Measurements from ENCODE around the gene PHACTR2.

Gene PHACTR2

DNA sequence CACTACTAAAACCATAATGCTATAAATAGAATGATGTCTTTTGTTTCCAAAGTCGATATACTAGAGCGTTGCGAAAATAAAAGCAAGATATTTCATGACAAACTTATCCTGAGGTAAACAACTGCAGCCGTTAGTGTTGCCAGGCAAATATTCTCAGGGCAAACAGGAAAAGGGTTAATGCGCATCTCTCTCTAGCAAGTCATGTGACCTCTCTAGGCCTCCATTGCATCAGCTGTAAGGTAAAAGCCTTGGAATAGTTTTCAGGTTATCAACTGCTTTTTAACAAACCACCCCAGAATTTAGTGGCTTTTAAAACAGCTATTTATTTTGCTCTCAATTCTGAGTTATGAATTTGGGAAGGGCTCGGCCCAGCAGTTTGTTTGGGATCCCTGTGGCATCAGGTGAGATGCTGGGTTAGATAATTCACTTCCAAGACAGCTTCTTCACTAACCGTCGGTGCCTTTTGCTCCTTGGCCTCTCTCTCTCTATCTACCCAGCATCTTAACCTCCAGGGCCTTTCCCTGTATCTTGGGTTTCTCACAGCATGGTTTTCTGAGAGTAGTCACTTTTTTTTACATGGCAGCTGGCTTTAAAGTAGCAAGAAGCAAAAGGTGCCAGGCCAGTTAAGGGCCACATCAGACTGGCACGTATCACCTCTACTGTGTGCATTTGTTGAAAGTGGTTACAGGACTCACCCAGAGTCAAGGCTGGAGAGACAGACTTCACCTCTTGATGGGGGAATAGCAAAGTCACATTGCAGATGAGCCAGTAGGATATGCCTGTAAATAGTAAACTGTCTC lies 126.2 kb downstream of the PHACTR2 start:
- H3K4me3 ChIP-seq (ENCODE audit: low read depth, low read length) = no peak overlapping the region

DNA sequence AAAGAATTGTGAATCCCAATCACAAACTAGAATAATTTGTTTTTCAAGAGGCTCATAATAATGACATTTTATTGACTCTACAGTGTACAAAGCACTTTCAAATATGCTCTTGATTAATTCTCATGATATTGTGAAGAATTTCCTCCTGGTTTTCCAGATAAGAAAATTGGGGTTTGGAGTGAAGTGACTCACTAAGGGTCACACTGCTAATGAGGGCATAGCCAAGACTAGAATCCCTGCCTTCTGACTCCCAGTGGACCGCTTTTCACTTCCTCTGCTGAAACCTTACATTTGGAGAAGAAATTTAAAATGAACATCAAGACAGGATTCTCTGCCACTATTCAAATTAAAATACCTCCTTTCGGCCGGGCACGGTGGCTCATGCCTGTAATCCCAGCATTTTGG lies 127.1 kb downstream of the PHACTR2 start:
- no peak overlapping the region for H3K4me3 ChIP-seq (ENCODE audit: low read depth, low read length)

DNA sequence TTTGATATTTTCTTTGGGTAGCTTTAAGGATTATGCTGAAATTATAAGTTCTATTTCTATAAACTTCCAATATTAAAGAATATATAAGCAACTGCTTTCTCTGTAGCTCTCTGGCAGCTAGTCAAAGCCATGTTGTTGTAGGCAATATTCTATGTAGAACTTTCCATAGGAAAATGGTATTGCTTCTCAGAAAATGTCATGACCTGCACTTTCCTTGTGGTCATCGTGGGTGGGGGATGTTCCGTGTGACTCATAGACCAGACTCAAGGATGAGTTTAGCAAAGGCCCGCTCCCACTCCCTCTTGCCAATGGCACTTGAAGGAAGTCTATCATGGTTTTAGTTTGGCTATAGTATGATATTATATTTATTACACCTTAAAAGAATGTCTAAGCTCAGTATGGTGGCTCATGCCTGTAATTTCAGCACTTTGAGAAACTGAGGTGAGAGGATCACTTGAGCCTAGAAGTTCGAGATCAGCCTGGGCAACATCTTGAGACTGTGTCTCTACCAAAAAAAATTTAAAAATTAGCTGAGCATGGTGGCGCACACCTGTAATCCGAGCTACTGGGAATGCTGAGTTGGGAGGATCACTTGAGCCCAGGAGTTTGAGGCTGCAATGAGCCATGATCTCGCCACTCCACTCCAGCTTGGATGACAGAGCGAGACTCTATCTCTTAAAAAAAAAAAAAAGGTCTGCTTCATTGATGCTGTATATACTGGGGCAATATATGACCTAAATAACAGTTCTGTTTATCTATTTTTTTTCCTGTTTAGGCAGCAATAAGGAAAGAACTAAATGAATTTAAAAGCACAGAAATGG lies 128.7 kb downstream of the PHACTR2 start:
- no peak overlapping the region for H3K4me3 ChIP-seq (ENCODE audit: low read depth, low read length)

DNA sequence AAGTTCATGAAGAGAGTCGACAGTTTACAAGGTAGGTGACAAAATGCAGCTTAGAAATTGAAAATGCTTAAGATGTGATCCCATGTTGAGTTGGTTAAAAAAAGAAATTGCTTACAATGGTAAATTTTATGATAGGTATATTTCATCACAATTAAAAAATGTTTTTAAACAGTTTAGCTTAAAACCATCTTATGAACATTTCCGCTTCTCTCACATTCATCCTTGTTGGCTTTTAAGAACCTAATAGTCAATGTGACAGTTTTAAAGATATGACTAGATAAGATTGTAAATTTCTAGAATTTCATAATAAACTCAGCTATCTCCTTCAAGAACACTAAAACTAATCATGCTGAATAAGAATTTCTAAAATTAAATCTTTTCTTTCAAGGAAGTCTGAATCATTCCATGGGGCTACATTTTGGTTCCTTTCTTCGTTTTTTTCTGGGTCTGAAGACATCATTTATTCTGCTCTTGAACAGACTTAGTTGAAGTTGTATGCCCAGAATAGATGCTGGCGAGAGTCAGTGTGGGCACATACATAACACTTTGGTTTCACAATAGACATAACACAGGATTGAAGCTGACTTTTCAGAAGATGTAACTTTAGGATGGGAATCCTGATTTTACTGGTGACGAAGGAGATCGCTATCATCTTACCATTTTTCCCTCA lies 129.5 kb downstream of the PHACTR2 start:
- no peak overlapping the region for H3K4me3 ChIP-seq (ENCODE audit: low read depth, low read length)

DNA sequence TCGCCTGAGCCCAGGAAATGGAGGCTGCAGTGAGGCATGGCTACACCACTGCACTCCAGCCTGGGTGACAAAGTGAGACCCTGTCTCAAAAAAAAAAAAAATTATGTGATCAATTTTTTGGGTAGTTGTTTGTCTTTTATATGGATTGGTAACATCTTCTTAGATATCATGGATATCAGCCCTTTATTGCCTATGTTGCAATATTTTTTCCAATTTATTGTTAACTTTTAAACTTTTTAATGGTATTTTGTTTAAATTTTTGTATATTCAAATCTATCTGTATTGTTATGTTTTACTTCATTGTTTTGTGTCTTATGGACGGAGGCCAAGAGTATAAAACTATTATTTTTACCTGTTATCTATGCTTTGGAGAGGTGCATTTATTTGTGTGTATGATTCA lies 133.0 kb downstream of the PHACTR2 start:
- H3K4me3 ChIP-seq (ENCODE audit: low read depth, low read length) = no peak overlapping the region

DNA sequence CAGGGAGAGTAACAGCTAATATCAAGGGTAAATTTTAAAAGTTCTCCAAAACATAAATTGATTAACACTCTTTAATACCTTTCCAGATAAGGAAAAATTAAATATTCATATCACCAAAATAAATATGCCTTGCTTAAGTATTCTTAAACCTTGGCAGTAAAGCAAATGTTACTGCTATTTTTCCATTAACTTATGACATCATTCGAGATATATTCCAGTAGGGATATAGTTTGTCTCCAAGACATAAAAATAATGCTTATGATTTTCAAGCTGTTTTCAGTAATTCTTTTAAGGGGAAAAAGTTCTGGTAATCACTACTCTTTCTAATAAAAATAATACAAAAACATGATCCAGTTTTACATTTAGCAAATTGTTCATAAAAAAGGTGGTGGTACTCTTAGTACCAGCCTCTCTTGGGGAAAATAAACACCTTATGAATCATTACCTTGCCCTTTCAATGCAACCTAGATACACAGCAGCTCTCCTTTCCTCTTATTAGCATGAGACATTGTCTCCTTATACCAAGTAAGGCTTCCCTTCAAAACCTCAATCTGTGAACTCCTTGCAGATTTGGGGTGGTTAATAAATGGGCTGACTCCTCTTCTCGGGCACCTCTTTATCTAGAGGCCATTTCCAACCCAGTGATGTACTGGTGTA lies 133.9 kb downstream of the PHACTR2 start:
- no peak overlapping the region for H3K4me3 ChIP-seq (ENCODE audit: low read depth, low read length)

DNA sequence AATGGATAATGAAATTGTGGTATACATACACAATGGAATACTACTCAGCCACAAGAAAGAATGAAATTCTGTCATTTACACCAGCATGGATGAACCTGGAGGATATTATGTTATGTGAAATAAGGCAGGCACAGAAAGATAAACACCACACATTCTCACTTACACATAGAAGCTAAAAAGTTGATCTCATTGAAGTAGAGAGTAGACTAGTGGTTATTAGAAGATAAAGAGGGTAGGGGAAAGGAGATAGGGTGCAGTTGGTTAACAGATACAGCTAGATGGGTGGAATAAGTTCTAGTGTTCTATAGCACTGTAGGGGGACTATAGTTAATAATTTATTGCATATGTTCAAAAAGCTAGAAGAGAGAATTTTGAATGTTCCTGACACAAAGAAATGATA lies 139.9 kb downstream of the PHACTR2 start:
- H3K4me3 ChIP-seq (ENCODE audit: low read depth, low read length) = no peak overlapping the region

DNA sequence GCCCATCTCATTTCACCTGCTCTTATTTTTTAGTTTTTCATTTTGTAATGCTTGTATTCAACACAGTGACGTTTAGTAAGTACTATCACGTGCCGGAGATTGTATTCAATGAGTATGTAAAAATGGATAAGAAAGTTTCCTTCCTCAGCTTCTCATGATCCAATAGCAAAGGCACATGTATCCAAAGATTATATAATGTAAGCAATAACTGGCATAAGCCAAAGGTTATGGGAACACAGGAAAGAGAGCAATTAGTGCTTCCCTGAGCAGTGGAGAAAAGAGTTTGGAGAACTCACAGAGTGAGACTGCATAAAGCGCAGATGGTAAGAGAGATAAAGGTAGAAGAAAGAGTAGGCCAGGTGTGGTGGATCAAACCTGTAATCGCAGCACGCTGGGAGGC lies 143.6 kb downstream of the PHACTR2 start:
- H3K4me3 ChIP-seq (ENCODE audit: low read depth, low read length) = no peak overlapping the region

DNA sequence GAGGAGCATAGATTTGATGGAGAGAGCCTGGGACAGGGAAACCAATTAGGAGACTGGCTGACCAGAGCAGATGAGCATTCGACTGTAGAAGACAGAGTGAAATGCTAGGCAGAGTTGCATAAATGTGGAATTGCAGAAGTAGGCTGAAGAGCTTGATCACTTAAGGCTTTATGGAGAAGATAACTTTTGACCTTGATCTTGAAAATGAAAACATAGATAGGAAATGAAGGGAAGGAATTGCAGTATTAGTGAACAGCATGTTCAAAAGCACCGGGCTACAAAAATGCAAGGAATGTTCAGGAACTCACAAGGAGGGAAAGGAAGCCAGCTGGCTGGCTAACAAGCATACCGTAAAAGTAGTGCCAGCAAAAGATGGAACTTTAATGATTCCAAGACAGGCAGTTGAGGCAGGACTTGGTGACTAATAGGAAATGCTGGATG lies 144.8 kb downstream of the PHACTR2 start:
- no peak overlapping the region for H3K4me3 ChIP-seq (ENCODE audit: low read depth, low read length)

DNA sequence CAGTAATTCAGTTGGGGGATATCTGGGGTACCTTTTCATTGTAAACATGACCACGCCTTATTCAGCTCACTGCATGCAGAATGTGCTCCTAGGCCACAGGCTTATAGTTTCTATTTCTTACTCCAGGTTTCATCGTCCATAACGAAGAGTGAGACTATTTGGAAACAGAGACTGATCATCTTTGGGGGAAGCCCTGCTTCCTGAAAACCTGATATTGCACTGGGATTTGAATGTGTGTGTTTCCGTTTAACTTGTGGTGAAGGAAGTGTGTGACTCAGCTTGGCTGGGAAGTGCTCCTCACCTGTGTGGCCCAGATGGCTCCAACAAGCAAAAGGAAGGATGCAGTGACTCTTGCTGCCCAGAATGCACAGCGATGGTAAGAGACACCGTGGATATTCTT lies 145.8 kb downstream of the PHACTR2 start:
- no peak overlapping the region for H3K4me3 ChIP-seq (ENCODE audit: low read depth, low read length)

DNA sequence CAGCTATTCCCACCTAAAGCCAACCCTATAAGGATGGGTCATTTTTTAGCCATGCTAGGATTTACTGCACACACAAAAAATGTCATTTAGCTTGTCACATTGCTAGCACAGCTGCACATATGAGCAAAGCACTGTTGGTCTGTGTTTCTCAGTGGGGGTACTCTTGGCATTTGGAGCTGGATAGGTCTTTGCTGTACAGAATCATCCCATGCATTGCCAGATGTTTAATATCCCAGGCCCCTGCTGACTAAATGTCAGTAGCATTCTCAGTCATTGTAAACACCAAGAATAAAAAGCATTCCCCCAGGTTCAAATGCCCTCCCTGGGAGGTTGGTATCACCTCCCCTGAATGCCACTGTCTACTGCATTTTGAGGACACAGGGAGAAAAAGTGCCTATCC lies 150.8 kb downstream of the PHACTR2 start:
- H3K4me3 ChIP-seq (ENCODE audit: low read depth, low read length) = no peak overlapping the region

DNA sequence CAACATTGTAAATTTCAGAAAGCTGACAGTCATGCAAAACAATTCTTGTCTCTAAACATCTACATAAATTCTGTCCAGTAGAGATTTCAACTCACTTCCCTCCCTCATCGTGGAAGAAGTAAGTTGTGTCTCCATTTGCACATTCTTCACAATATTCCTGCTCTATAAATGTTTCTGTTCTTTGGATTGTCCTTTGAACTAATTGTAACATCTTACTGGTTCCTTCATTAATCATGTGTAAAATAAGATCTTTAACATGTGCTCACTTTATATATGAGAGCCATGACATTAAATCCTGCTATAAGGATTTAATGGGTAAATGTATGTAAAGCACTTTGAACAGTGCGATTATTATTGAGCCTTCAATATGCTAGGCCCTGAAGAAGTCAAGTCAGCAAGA lies 158.4 kb downstream of the PHACTR2 start:
- H3K4me3 ChIP-seq (ENCODE audit: low read depth, low read length) = no peak overlapping the region

DNA sequence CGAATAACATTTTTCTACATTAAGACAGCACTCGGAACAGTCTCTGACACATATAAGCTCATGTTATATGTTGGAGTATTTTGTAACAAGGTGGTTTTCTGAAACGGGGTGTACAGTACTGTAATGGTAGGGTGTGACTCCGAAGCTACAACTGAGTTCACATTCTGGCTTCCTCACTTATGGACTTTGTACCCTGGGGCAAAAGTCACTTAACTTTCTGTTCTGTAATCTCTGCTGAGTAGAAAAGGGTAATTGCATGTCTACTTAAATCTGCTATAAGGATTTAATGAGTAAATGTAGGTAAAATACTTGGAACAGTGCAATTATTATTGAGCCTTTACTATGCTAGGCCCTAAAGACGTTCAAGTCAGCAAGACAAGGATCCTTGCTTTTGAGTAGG lies 160.6 kb downstream of the PHACTR2 start:
- no peak overlapping the region for H3K4me3 ChIP-seq (ENCODE audit: low read depth, low read length)

DNA sequence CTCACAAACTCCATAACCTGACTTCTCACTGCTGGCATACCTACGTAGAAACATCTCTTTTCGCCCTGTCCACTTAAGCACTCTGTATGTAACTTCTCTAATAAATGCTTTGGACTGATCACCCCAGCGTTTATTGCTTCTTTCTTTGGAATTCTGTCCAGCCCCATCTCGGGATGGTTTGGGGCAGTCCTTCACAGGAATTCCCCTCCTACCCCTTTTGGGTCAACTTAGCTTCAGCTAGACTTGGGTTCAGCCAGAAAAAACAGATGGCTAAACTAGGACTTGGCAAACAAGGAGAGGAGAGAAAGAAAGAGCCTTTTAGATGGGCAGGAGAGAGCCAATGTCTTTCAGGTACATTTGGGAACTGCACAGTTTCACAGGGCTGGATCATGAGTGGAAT lies 161.4 kb downstream of the PHACTR2 start:
- H3K4me3 ChIP-seq (ENCODE audit: low read depth, low read length) = no peak overlapping the region

DNA sequence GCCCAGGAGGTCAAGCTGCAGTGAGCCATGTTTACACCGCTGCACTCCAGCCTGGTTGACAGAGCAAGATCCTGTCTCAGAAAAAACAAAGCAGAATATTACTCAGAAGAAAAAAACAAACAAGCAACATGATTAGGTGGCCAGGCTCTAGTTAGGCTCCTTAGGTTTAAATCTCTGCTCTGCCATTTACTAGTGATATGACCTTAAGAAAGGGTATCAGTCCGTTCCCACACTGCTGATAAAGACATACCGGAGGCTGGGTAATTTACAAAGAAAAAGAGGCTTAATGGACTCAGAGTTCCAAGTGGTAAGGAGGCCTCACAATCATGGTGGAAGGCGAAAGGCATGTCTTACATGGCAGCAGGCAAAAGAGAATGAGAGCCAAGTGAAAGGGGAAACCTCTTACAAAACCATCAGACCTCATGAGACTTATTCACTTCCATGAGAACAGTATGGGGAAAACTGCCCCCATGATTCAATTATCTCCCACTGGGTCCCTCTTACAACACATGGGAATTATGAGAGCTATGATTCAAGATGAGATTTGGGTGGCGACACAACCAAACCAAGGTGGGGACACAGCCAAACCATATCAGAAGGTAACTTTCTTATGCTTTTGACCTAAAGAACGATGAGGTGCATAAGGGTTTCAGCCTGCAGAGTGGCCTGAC lies 163.0 kb downstream of the PHACTR2 start:
- H3K4me3 ChIP-seq (ENCODE audit: low read depth, low read length) = no peak overlapping the region

DNA sequence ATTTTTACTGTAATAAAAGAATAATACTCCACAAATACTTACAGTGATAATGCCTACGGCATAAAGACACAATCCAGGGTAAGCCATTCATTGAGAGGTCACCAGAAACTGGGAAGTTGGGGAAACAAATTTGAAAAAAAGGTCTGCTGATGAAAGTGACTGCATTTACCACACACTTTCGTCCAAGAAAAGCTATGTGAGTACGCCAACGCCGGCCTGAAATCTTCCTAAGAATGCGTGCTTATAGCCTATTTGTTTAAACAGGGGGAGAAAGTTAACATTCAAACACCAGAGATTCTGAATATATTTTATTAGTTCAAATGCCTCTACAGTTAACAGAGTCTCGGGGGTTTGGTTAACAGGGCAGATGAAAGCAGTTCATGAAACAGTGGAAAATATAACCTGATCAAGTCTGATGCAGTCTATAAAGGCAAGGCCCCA lies 164.7 kb downstream of the PHACTR2 start:
- peak overlapping the region; percentile 99 for H3K4me3 ChIP-seq (ENCODE audit: low read depth, low read length)

DNA sequence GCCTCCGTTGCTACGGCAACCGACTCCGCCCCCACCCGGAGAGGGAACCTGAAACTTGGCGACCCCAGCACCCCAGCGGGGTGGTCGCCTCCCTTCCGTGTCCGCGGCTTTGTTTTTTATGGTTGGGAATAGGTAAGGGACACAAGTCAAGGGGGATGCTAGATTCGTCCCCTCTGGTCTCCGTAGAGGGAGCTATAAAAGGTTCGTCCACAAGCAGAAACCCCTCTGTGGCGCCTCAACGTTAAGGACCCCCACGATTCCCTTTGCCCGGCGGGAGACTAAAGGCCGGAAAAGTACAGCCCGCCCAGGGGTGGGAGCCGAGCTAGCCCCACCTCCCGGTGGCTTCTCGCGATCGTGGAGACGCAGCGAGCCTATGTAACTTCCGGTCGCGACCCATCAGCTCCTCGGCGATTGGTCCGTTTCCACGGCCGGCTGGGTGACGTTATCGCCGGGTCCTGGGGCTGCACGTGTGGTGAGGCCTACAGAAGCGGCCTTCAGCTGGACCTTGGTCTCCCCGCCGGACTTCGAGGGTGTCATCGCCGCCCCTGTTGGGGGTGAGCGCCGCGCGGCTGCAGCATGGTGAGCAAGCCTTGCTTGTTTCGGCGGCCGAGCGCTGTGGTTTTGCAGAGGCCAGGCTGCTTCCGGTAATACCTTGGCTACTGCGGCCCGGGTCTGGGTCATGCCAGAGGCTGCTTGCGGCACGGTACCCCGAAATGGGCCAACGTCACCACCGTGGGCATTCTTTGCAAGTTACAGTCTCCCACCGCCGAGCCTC lies 165.3 kb downstream of the PHACTR2 start, which contains the start of gene LTV1:
LTV1 (plus strand) TSS at position 437 of the 775 bp plus-strand sequence; CDS start at position 577, 140 bp downstream.
- peak within 1 kb of the TSS; percentile 99 for H3K4me3 ChIP-seq (ENCODE audit: low read depth, low read length)

DNA sequence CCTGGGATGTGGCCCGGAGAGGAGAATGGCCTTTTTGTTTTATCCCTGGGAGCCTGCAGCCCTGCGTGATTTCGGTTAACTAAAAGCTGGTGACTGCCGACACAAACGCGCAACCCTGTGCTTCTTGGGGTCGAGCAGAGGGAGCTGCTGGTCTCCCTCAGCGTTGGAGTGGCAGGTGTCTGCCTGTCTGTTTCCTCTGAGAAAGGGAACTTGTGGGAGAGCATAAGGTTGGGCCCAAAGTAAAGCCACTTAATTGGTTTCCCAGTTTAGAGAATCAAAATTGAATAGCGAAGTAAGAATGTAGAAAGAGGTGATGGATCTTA lies 165.9 kb downstream of the PHACTR2 start:
- peak overlapping the region; percentile 99 for H3K4me3 ChIP-seq (ENCODE audit: low read depth, low read length)

DNA sequence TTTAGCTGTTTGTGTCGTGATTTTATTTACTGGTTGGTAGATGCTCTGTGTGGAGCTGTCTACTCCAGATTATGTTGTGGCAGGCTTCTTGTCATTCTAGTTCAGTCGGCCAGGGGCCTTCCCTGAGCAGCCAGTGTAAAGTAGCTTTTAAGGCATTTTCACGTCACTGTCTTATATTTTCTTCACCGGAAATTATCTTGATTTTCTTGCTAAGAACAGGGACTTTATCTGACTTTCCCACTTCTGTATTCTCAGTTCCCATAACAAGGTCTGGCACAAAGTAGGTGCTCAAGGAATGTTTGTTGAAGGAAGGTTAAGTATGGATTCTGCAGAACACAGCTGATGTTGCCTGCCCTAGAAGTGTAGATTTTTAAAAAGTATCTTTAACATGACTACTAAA lies 166.2 kb downstream of the PHACTR2 start:
- peak overlapping the region; percentile 99 for H3K4me3 ChIP-seq (ENCODE audit: low read depth, low read length)

DNA sequence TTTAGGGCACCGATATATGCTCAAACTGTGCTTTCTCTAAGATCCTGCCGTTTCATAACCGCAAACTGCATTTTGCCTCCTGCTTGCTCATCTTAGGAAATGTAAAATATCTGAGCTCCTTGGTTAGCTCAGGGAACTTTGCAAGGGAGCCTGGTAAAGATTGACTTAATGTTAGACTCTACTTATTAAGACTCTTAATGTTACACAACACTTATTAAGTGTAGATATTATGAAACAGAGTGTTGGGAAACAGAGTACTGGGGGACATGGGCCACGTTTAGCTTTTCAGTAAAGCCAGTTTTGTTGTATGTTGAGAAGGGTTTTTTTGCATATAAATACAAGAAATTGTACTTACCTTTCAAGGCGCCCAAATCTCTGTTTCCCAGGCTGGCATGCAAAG lies 167.3 kb downstream of the PHACTR2 start:
- H3K4me3 ChIP-seq (ENCODE audit: low read depth, low read length) = no peak overlapping the region

Measured in iPS-11a (cell line).